Fibroblast of peridontal ligament (primary cell): ENCODE data around the gene B4GALNT4.
A peak's percentile ranks its signal among the peaks of the same experiment; 100 is the strongest.
"Not testable (repeated sequence)": the region's sequence is repeated elsewhere in the genome, so short reads cannot be mapped to it uniquely, and the experiment has no call there.

Experiments
- DNase-seq: peaks from one replicate; pipeline ENCODE4 v3.0.0-alpha.2; 2010; ENCODE audit errors: extremely low read depth

Gene B4GALNT4

GRCh38 chr11:357582-357981, 11.7 kb upstream of the B4GALNT4 start:
- DNase-seq: no peak

- DNase-seq: no peak
Observed at GRCh38 chr11:358129-358800, 11.0 kb upstream of the B4GALNT4 start.

- DNase-seq: no peak
Observed at GRCh38 chr11:359181-359714, 10.1 kb upstream of the B4GALNT4 start.

- no peak for DNase-seq
Observed at GRCh38 chr11:360326-361280, 8.7 kb upstream of the B4GALNT4 start.

GRCh38 chr11:362642-363442, 6.5 kb upstream of the B4GALNT4 start:
- DNase-seq: no peak

GRCh38 chr11:363443-363805, 5.9 kb upstream of the B4GALNT4 start:
- DNase-seq: not testable (repeated sequence)

GRCh38 chr11:363948-364761, 5.1 kb upstream of the B4GALNT4 start:
- DNase-seq: peak; percentile 19

- no peak for DNase-seq
Observed at GRCh38 chr11:364991-365725, 4.1 kb upstream of the B4GALNT4 start.

- DNase-seq: no peak
Observed at GRCh38 chr11:365831-366230, 3.5 kb upstream of the B4GALNT4 start.

GRCh38 chr11:367956-368413, 1.3 kb upstream of the B4GALNT4 start:
- no peak for DNase-seq

- no peak for DNase-seq
Observed at GRCh38 chr11:368414-369335, 624 bp upstream of the B4GALNT4 start.

GRCh38 chr11:370070-370941, 1.0 kb downstream of the B4GALNT4 start:
- no peak for DNase-seq

GRCh38 chr11:371051-371450, 1.8 kb downstream of the B4GALNT4 start:
- no peak for DNase-seq

- DNase-seq: no peak
Observed at GRCh38 chr11:371716-372590, 2.7 kb downstream of the B4GALNT4 start.

GRCh38 chr11:372809-373715, 3.8 kb downstream of the B4GALNT4 start:
- DNase-seq: no peak
